ENCODE measurements around the gene NFYA. TPM values are rescaled to one million over a fixed set of nuclear protein-coding genes. Genes with fewer than 3 reads are reported as not detected.

NFYA gene
- polyA plus RNA-seq, 1 donor from 2014 or later: 22.1 TPM

GRCh38 chr6:41040940-41041536 is 31.7 kb upstream of the NFYA start:
- Histone ChIP-seq H3K9me2 (ENCODE audit: insufficient read depth, low read length) (no peaks in the 10 kb centered on the region), H3K4me3 (ENCODE audit: low read length) (no peak overlapping the region), H3K4me2 (ENCODE audit: low read length) (no peak overlapping the region), H4K20me1 (ENCODE audit: insufficient read depth) (no peaks in the 10 kb centered on the region), H3K27ac (ENCODE audit: low read length) (no peak overlapping the region), H3K9ac (ENCODE audit: low read length) (no peak overlapping the region), H2AFZ (ENCODE audit: low read depth, low read length) (no peak overlapping the region), H3K36me3 (ENCODE audit: insufficient read depth, low read length) (no peaks in the 10 kb centered on the region), H3K9me3 (ENCODE audit: low read length) (no peaks in the 10 kb centered on the region), H3K79me2 (replicated peaks; ENCODE audit: insufficient read depth, low read length) (no peaks in the 10 kb centered on the region), H3F3A (ENCODE audit: insufficient read depth, low read length, poor library complexity, severe bottlenecking) (no peaks in the 10 kb centered on the region), H3K27me3 (ENCODE audit: insufficient read depth, low read depth, low read length) (no peaks in the 10 kb centered on the region)
- TF ChIP-seq RAD21 (conservative IDR thresholded peaks at IDR 0.05) (no peak), POLR2AphosphoS5 (IDR thresholded peaks at IDR 0.05) (no peak), TAF1 (IDR thresholded peaks at IDR 0.05; ENCODE audit: low read depth) (no peak), EZH2 (IDR thresholded peaks at IDR 0.05; ENCODE audit: borderline replicate concordance, insufficient read depth, low read length, poor library complexity, severe bottlenecking) (no peak), REST (IDR thresholded peaks at IDR 0.05; ENCODE audit: borderline replicate concordance) (no peak), MXI1 (conservative IDR thresholded peaks at IDR 0.05; ENCODE audit: poor library complexity, severe bottlenecking) (no peak), SMC3 (conservative IDR thresholded peaks at IDR 0.05; ENCODE audit: poor library complexity) (no peak), EP300 (conservative IDR thresholded peaks at IDR 0.05; ENCODE audit: poor library complexity, severe bottlenecking) (no peak), CTCF (IDR thresholded peaks at IDR 0.05; ENCODE audit: poor library complexity, severe bottlenecking) (no peak)

GRCh38 chr6:41042226-41043055 is 30.3 kb upstream of the NFYA start, which contains the start of gene TSPO2:
Gene TSPO2, plus strand, starts transcription at chr6:41042467. Its CDS starts 519 bp downstream, at chr6:41042986.
- Histone ChIP-seq H3K9me2 (ENCODE audit: insufficient read depth, low read length) (no peaks in the 10 kb centered on the region), H3K9ac (ENCODE audit: low read length) (no peak within 1 kb of the TSS), H3K27me3 (ENCODE audit: insufficient read depth, low read depth, low read length) (no peaks in the 10 kb centered on the region), H3K27ac (ENCODE audit: low read length) (no peak within 1 kb of the TSS), H4K20me1 (ENCODE audit: insufficient read depth) (no peaks in the 10 kb centered on the region), H3K4me3 (ENCODE audit: low read length) (no peak within 1 kb of the TSS), H3K36me3 (ENCODE audit: insufficient read depth, low read length) (no peaks in the 10 kb centered on the region), H2AFZ (ENCODE audit: low read depth, low read length) (no peak within 1 kb of the TSS), H3K9me3 (ENCODE audit: low read length) (no peaks in the 10 kb centered on the region), H3K79me2 (replicated peaks; ENCODE audit: insufficient read depth, low read length) (no peaks in the 10 kb centered on the region), H3F3A (ENCODE audit: insufficient read depth, low read length, poor library complexity, severe bottlenecking) (no peaks in the 10 kb centered on the region), H3K4me2 (ENCODE audit: low read length) (no peak within 1 kb of the TSS)
- TF ChIP-seq REST (IDR thresholded peaks at IDR 0.05; ENCODE audit: borderline replicate concordance) (no peak), RAD21 (conservative IDR thresholded peaks at IDR 0.05) (no peak), SMC3 (conservative IDR thresholded peaks at IDR 0.05; ENCODE audit: poor library complexity) (no peak), CTCF (IDR thresholded peaks at IDR 0.05; ENCODE audit: poor library complexity, severe bottlenecking) (no peak), POLR2AphosphoS5 (IDR thresholded peaks at IDR 0.05) (no peak), EZH2 (IDR thresholded peaks at IDR 0.05; ENCODE audit: borderline replicate concordance, insufficient read depth, low read length, poor library complexity, severe bottlenecking) (no peak), EP300 (conservative IDR thresholded peaks at IDR 0.05; ENCODE audit: poor library complexity, severe bottlenecking) (no peak), MXI1 (conservative IDR thresholded peaks at IDR 0.05; ENCODE audit: poor library complexity, severe bottlenecking) (no peak), TAF1 (IDR thresholded peaks at IDR 0.05; ENCODE audit: low read depth) (no peak)

Measured in neural cell (in vitro differentiated cells).